ENCODE results near the gene SMIM36. TPM values are rescaled to one million over a fixed set of nuclear protein-coding genes. Genes with fewer than 3 reads are reported as not detected.

Gene SMIM36
- total and polyA plus RNA-seq, 2 of the 8 experiments (the other 6 are each of a cell fraction or from before 2014, with no cell fraction given), result not detected

DNA sequence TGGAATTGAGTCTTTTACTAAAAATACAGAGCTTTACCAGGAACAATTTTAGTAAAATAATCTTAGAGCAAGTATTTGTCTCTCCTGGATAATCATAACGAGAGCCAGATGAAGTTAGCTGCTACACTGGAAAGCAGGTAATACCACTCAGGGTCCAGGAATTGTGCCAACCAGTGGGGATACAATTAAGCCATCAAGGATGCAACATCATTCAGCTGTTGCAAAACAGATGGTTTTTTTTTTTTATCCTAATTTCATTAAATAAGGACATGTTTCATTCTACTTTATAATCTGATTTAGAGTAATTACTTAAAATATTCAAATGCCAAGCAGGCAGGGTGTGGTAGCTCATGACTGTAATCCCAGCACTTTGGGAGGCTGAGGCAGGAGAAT lies 99.8 kb downstream of the SMIM36 start:
- Histone ChIP-seq H3K79me1 (ENCODE audit: low read depth, low read length) (no peaks in the 10 kb centered on the region), H3K4ac (replicated peaks; ENCODE audit: insufficient read length, low read depth, low read length) (no peak overlapping the region), H3K27ac (ENCODE audit: low read depth, low read length) (no peak overlapping the region), H2AK5ac (ENCODE audit: low read depth, low read length) (no peak overlapping the region), H4K8ac (ENCODE audit: extremely low read depth, insufficient read depth, low read length) (no peak overlapping the region), H3K36me3 (ENCODE audit: control insufficient read depth in 2 of 4, insufficient read depth in 4 of 4, low read length in 3 of 4) (peaks cover 26 to 70% (median 50%) of the 10 kb centered on the region in 4 experiments), H3K18ac (ENCODE audit: extremely low read depth, low read length) (no peak overlapping the region), H3K9ac (replicated peaks in 1 of 4; ENCODE audit: extremely low read depth in 1 of 4, low read depth in 3 of 4, low read length in 3 of 4) (no peak overlapping the region), H3K56ac (replicated peaks; ENCODE audit: insufficient read length, low read depth, low read length) (no peak overlapping the region), H4K5ac (ENCODE audit: insufficient read length, low read depth, low read length) (no peak overlapping the region), H2BK120ac (replicated peaks; ENCODE audit: low read depth, low read length) (no peak overlapping the region), H2AFZ (ENCODE audit: low read length) (no peak overlapping the region), H2BK15ac (ENCODE audit: low read length) (no peak overlapping the region), H2BK12ac (ENCODE audit: low read depth, low read length) (no peak overlapping the region), H3K4me2 (ENCODE audit: insufficient read depth in 1 of 2, low read depth in 2 of 2, low read length in 2 of 2) (no peak overlapping the region), H3K9me3 (ENCODE audit: insufficient read depth in 2 of 2, low read depth in 1 of 2, low read length in 1 of 2) (no peaks in the 10 kb centered on the region), H2BK20ac (ENCODE audit: low read length) (no peak overlapping the region), H3K27me3 (replicated peaks in 1 of 4; ENCODE audit: control insufficient read depth in 3 of 4, extremely low read depth in 1 of 4, insufficient read depth in 3 of 4, low read length in 3 of 4) (no peaks in the 10 kb centered on the region), H3K23ac (ENCODE audit: insufficient read length) (no peak overlapping the region), H3K14ac (ENCODE audit: insufficient read length) (no peak overlapping the region), H3K4me3 (ENCODE audit: extremely low read depth in 1 of 4, insufficient read depth in 2 of 4, low read depth in 3 of 4, low read length in 4 of 4) (no peak overlapping the region), H3K23me2 (ENCODE audit: low read depth, low read length) (no peaks in the 10 kb centered on the region), H4K91ac (replicated peaks; ENCODE audit: insufficient read length, low read length) (no peak overlapping the region), H3K79me2 (ENCODE audit: control insufficient read depth in 1 of 2, insufficient read depth in 2 of 2, low read length in 2 of 2) (peaks cover 0 to 23% of the 10 kb centered on the region in 2 experiments; a peak in 2 of 4 replicates), H2BK5ac (ENCODE audit: low read depth, low read length) (no peak overlapping the region), H4K20me1 (replicated peaks in 1 of 2; ENCODE audit: control insufficient read depth in 1 of 2, insufficient read depth in 2 of 2, low read length in 2 of 2) (peaks cover 0 to 1% of the 10 kb centered on the region in 2 experiments), H3K4me1 (replicated peaks in 1 of 4; ENCODE audit: control insufficient read depth in 3 of 4, insufficient read depth in 4 of 4, low read length in 3 of 4) (no peaks in the 10 kb centered on the region)
- 87% methylated on average over 1 of the region's 1 CpG; no CpG with 5 or more reads in 1 of the 2 experiments for WGBS, 2 experiments (ENCODE audit: extremely low coverage in 1 of 2, insufficient coverage in 1 of 2, insufficient read length in 1 of 2, insufficient replicate concordance in 2 of 2, low coverage in 1 of 2, low lambda C conversion rate in 2 of 2, missing lambda C conversion rate in 1 of 2)
- TF ChIP-seq SP1 (IDR thresholded peaks at IDR 0.05; ENCODE audit: low read depth, low read length) (no peak), E2F6 (IDR thresholded peaks at IDR 0.05) (no peak), BCL11A (IDR thresholded peaks at IDR 0.05; ENCODE audit: low read depth in 2 of 2, low read length in 2 of 2) (no peak)
- FAIRE-seq (no peak), DNase-seq (ENCODE audit: low read depth in 1 of 2, low spot score in 2 of 2) (no peak)
- ChIA-PET POLR2A (ENCODE audit: partially characterized antibody) (interaction anchor here (2.3 kb wide), 1 partner anchor 10 kb away, joined by 7 read pairs; the partner anchor contains the start of gene MMD), CTCF (ENCODE audit: partially characterized antibody) (interaction anchor here (0.8 to 1.5 kb wide), 3 partner anchors 13 to 75 kb away, joined by 3 to 4 read pairs (median 4); no protein-coding TSS in a partner anchor)

Measured in H1 (cell line).